ENCODE results near the gene EPB41L2. TPM values are rescaled to one million over a fixed set of nuclear protein-coding genes. Genes with fewer than 3 reads are reported as not detected.

The EPB41L2 gene
- total RNA-seq, 1 donor from 2014 or later = 66.3 TPM

GRCh38 chr6:131027326-131027725 is 35.7 kb downstream of the EPB41L2 start:
- H3K4me3 Mint-ChIP-seq = no peak overlapping the region
- no peak for TF ChIP-seq CTCF (IDR thresholded peaks at IDR 0.05; ENCODE audit: unreplicated experiment)
- H3K4me1 Mint-ChIP-seq = peaks cover 8% of the 10 kb centered on the region
- H3K36me3 Mint-ChIP-seq = no peaks in the 10 kb centered on the region
- H3K9me3 Mint-ChIP-seq = no peaks in the 10 kb centered on the region
- DNase-seq (ENCODE audit: low spot score in 2 of 2, unreplicated experiment in 2 of 2) = no peak
- H3K27me3 Mint-ChIP-seq (ENCODE audit: low read depth) = no peaks in the 10 kb centered on the region
- no peak overlapping the region for H3K27ac Mint-ChIP-seq

- Mint-ChIP-seq H3K27me3 (ENCODE audit: low read depth) (no peaks in the 10 kb centered on the region), H3K4me1 (peaks cover 8% of the 10 kb centered on the region), H3K4me3 (no peak overlapping the region), H3K36me3 (no peaks in the 10 kb centered on the region), H3K9me3 (no peaks in the 10 kb centered on the region), H3K27ac (no peak overlapping the region)
- TF ChIP-seq CTCF (IDR thresholded peaks at IDR 0.05; ENCODE audit: unreplicated experiment) = no peak
- no peak for DNase-seq (ENCODE audit: low spot score in 2 of 2, unreplicated experiment in 2 of 2)
Measured at GRCh38 chr6:131026243-131026642, 36.8 kb downstream of the EPB41L2 start.

GRCh38 chr6:131024565-131024964 is 38.5 kb downstream of the EPB41L2 start:
- H3K27ac Mint-ChIP-seq = no peak overlapping the region
- H3K4me3 Mint-ChIP-seq = no peak overlapping the region
- H3K36me3 Mint-ChIP-seq = no peaks in the 10 kb centered on the region

GRCh38 chr6:131023834-131024504 is 39.1 kb downstream of the EPB41L2 start:
- no peaks in the 10 kb centered on the region for H3K9me3 Mint-ChIP-seq
- H3K27me3 Mint-ChIP-seq (ENCODE audit: low read depth) = no peaks in the 10 kb centered on the region
- no peak overlapping the region for H3K27ac Mint-ChIP-seq
- no peak overlapping the region for H3K4me3 Mint-ChIP-seq
- H3K4me1 Mint-ChIP-seq = no peaks in the 10 kb centered on the region
- no peaks in the 10 kb centered on the region for H3K36me3 Mint-ChIP-seq
- no peak for TF ChIP-seq CTCF (IDR thresholded peaks at IDR 0.05; ENCODE audit: unreplicated experiment)
- no peak for DNase-seq (ENCODE audit: low spot score in 2 of 2, unreplicated experiment in 2 of 2)

More at GRCh38 chr6:131024565-131024964, 38.5 kb downstream of the EPB41L2 start:
- no peaks in the 10 kb centered on the region for H3K9me3 Mint-ChIP-seq
- H3K27me3 Mint-ChIP-seq (ENCODE audit: low read depth) = no peaks in the 10 kb centered on the region
- DNase-seq (ENCODE audit: low spot score in 2 of 2, unreplicated experiment in 2 of 2) = no peak
- H3K4me1 Mint-ChIP-seq = peaks cover 1% of the 10 kb centered on the region
- TF ChIP-seq CTCF (IDR thresholded peaks at IDR 0.05; ENCODE audit: unreplicated experiment) = no peak

GRCh38 chr6:131022691-131023090 is 40.4 kb downstream of the EPB41L2 start:
- Mint-ChIP-seq H3K4me3 (no peak overlapping the region), H3K4me1 (no peaks in the 10 kb centered on the region), H3K27me3 (ENCODE audit: low read depth) (no peaks in the 10 kb centered on the region), H3K36me3 (no peaks in the 10 kb centered on the region), H3K27ac (no peak overlapping the region), H3K9me3 (no peaks in the 10 kb centered on the region)
- no peak for DNase-seq (ENCODE audit: low spot score in 2 of 2, unreplicated experiment in 2 of 2)
- TF ChIP-seq CTCF (IDR thresholded peaks at IDR 0.05; ENCODE audit: unreplicated experiment) = no peak

All from mesothelial cell of epicardium (in vitro differentiated cells).